GM10266 (cell line): ENCODE results near the gene TADA3.

Experiments used
- DNase-seq: peaks from one replicate; pipeline ENCODE4 v3.0.0; 2012; ENCODE audit errors: extremely low spot score
- TF ChIP-seq, protein P1 (sequence below): IDR thresholded peaks from 2 replicates; pipeline ENCODE4 v1.5.1; 2012; ENCODE audit warnings: mild to moderate bottlenecking, low read depth; ENCODE audit not compliant: control insufficient read depth, insufficient read depth; ENCODE audit errors: missing control alignments

TADA3 gene

DNA sequence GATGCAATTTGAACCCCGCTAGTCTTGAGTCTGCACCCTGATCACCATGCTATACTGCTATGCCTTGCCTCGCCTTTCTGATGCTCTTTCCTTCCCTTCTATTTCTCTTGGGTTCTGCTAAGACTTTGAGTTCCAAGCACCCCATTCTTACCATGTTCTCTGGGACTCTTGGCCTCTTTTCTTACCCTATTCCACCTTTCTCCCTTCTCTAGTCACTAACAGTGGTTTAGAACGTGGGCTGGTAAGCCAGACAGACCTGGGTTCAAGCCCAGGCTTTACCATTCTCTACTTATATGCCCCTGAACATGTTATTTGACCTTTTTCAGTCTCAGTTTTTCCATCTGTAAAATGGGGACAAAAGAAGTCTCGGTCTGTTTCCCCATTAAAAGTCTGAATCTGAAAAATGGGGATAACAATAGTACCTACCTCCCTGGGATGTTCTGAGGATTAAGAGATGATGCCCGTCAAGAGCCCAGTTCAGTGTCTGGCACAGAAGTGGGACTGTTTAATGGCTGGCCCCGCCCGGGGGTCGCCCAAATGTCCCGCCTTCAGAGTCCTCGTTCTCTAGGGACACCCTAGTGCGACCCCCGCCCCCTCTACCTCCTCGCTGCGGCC is 376 bp downstream of the TADA3 start:
- TF ChIP-seq, protein P1, sequence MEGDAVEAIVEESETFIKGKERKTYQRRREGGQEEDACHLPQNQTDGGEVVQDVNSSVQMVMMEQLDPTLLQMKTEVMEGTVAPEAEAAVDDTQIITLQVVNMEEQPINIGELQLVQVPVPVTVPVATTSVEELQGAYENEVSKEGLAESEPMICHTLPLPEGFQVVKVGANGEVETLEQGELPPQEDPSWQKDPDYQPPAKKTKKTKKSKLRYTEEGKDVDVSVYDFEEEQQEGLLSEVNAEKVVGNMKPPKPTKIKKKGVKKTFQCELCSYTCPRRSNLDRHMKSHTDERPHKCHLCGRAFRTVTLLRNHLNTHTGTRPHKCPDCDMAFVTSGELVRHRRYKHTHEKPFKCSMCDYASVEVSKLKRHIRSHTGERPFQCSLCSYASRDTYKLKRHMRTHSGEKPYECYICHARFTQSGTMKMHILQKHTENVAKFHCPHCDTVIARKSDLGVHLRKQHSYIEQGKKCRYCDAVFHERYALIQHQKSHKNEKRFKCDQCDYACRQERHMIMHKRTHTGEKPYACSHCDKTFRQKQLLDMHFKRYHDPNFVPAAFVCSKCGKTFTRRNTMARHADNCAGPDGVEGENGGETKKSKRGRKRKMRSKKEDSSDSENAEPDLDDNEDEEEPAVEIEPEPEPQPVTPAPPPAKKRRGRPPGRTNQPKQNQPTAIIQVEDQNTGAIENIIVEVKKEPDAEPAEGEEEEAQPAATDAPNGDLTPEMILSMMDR = no peak
- DNase-seq = no peak

DNA sequence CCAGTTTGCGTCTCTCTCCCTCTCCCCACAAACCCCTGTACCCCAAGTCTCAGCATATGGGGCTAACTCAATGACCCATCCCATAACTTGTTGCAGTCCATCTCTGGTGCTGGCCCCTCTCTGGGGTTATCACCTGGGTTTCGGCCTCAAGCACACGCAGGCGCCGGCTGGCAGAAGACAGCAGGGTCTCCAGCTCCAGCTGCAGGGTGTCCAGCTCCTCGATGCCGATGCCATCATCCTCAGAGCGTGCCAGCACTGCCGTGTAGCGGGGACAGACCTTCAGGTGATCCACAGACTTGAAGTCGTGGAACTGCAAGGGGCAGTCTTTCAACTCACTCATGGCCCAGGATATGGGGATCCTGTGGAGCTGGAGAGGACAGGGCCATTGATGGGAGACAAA is 1.1 kb downstream of the TADA3 start:
- TF ChIP-seq, protein P1 = no peak
- DNase-seq = no peak

DNA sequence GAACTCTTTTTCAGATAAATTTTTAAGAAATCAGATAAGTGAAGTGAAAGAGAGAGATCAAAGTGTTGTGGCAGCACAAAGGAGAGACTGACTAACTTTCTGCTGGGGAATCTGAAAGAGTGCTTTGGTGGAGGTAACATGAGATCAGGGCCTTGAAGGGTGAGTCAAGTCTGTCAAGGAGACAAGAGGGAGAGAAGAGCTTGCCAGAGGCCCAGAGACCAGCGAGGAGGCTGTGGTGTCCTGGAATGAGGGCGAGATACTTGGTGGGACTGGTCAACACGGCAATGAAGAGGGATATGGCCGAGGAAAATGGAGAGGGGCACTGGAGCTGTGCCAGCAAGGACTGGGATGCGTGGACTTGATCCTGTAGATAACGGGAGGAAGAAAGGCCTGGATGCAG is 4.6 kb downstream of the TADA3 start:
- no peak for DNase-seq
- TF ChIP-seq, protein P1 = no peak

DNA sequence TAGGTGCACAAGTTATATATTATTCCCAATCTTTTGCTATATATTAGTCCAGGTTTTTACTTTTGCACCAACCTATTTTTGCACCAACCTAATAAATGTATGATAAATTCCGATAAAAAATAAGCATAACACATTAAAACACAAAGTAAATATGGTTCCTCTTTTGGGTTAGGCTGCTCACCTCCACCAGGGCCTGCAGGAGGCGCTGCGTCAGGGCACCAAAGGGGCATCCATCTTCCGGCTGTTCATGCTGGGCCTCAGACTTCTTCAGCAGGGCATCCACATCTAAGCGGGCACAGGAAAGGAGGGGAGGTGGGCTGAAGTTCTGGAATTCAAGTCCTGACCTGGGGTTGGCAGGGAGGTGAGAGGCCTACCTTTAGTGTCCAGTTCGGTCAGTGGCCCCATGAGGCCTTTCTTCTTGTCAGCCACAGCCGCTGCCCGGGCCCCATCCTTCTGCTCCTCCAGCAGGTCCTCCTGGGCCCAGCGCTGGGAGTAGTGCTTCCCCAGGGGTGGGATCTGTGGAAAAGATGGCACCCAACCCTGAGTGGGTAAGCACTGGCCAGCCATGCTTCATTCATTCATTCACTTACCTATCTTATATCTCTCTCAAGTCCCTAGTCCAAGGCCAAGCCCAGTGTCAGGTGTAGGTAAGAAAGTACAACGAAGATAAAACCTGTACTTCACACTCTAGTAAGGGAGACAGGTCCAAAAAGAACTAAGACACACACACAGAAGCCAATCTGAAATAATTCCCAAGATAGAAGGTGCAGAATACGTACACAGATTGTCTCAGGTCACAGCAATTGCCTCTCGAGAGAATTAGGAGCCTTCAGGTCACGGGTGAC is 5.2 kb downstream of the TADA3 start:
- DNase-seq = no peak
- TF ChIP-seq, protein P1 = peak; percentile 36

DNA sequence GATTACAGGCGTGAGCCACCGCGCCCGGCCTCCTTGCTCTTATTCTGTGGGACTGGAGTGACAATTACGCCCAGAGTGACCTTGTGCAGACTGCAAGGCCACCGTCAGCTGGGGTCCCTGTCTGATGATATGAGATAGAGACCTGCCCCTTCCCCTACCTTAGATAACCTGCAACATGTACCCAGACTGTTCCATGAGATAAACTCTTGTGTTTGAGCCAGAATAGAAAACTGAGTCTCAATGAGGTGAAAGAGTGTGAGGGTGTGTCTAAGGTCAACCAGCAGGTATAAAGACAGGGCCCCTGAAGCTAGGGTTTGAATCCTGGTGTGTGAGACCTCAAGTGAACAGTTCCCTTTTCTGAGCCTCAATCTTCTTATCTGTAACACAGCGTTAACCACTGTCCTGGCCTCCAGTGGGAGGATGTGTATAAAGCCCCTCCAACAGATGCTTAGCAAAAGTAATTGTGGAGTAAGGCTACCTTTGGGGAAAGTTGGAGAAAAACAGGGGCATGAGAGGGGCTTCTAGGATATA is 6.0 kb downstream of the TADA3 start:
- no peak for DNase-seq
- TF ChIP-seq, protein P1 = no peak

- DNase-seq = no peak
- TF ChIP-seq, protein P1 = no peak
These were observed 6.7 kb downstream of the TADA3 start for GRCh38 chr3:9785602-9786001.

GRCh38 chr3:9784965-9785364 is 7.3 kb downstream of the TADA3 start:
- TF ChIP-seq, protein P1 = no peak

More at GRCh38 chr3:9784965-9785364, 7.3 kb downstream of the TADA3 start:
- no peak for DNase-seq
